ENCODE measurements around the gene CDYL. TPM values are rescaled to one million over a fixed set of nuclear protein-coding genes. Genes with fewer than 3 reads are reported as not detected.

CDYL gene
- total RNA-seq, 1 experiment from 2014 or later: 4.2 TPM

GRCh38 chr6:4888841-4889240, 112.6 kb downstream of the CDYL start:
- no peak overlapping the region for H3K4me2 ChIP-seq (ENCODE audit: low read depth, low read length, poor library complexity, severe bottlenecking)
- no peak overlapping the region for H3K9ac ChIP-seq (ENCODE audit: low read length)
- H3K27me3 ChIP-seq (ENCODE audit: low read length): no peaks in the 10 kb centered on the region
- H4K20me1 ChIP-seq (ENCODE audit: insufficient read depth, low read depth, low read length): peaks cover 8% of the 10 kb centered on the region; the same call in 1 of the 2 replicates
- H3K79me2 ChIP-seq (ENCODE audit: low read length): no peaks in the 10 kb centered on the region
- H3K9me3 ChIP-seq (ENCODE audit: low read length): no peaks in the 10 kb centered on the region
- H3K9me2 ChIP-seq (replicated peaks; ENCODE audit: insufficient read depth, low read length): no peaks in the 10 kb centered on the region
- H2AFZ ChIP-seq (ENCODE audit: low read length): no peak overlapping the region
- H3K4me3 ChIP-seq (ENCODE audit: low read length): no peak overlapping the region
- H3K36me3 ChIP-seq (ENCODE audit: insufficient read depth, low read length): no peaks in the 10 kb centered on the region
- no peak for DNase-seq
- H3K27ac ChIP-seq (ENCODE audit: low read length): no peak overlapping the region
- no peaks in the 10 kb centered on the region for H3K4me1 ChIP-seq (ENCODE audit: low read length)

GRCh38 chr6:4889701-4890100, 113.5 kb downstream of the CDYL start:
- no peaks in the 10 kb centered on the region for H3K36me3 ChIP-seq (ENCODE audit: insufficient read depth, low read length)
- no peaks in the 10 kb centered on the region for H3K9me2 ChIP-seq (replicated peaks; ENCODE audit: insufficient read depth, low read length)
- no peak overlapping the region for H3K27ac ChIP-seq (ENCODE audit: low read length)
- H3K4me1 ChIP-seq (ENCODE audit: low read length): no peaks in the 10 kb centered on the region
- peaks cover 8% of the 10 kb centered on the region; the same call in 1 of the 2 replicates for H4K20me1 ChIP-seq (ENCODE audit: insufficient read depth, low read depth, low read length)
- H3K9ac ChIP-seq (ENCODE audit: low read length): no peak overlapping the region
- no peaks in the 10 kb centered on the region for H3K79me2 ChIP-seq (ENCODE audit: low read length)
- H3K9me3 ChIP-seq (ENCODE audit: low read length): no peaks in the 10 kb centered on the region
- no peak overlapping the region for H3K4me2 ChIP-seq (ENCODE audit: low read depth, low read length, poor library complexity, severe bottlenecking)
- DNase-seq: no peak
- H2AFZ ChIP-seq (ENCODE audit: low read length): no peak overlapping the region
- no peaks in the 10 kb centered on the region for H3K27me3 ChIP-seq (ENCODE audit: low read length)
- H3K4me3 ChIP-seq (ENCODE audit: low read length): no peak overlapping the region

GRCh38 chr6:4890191-4890590, 114.0 kb downstream of the CDYL start:
- Histone ChIP-seq H3K79me2 (ENCODE audit: low read length) (no peaks in the 10 kb centered on the region), H2AFZ (ENCODE audit: low read length) (no peak overlapping the region), H3K9ac (ENCODE audit: low read length) (no peak overlapping the region), H3K4me1 (ENCODE audit: low read length) (no peaks in the 10 kb centered on the region), H3K27me3 (ENCODE audit: low read length) (no peaks in the 10 kb centered on the region), H4K20me1 (ENCODE audit: insufficient read depth, low read depth, low read length) (peaks cover 7% of the 10 kb centered on the region; the same call in 1 of the 2 replicates), H3K4me3 (ENCODE audit: low read length) (no peak overlapping the region), H3K9me3 (ENCODE audit: low read length) (no peaks in the 10 kb centered on the region), H3K36me3 (ENCODE audit: insufficient read depth, low read length) (no peaks in the 10 kb centered on the region), H3K4me2 (ENCODE audit: low read depth, low read length, poor library complexity, severe bottlenecking) (no peak overlapping the region), H3K27ac (ENCODE audit: low read length) (no peak overlapping the region), H3K9me2 (replicated peaks; ENCODE audit: insufficient read depth, low read length) (no peaks in the 10 kb centered on the region)
- no peak for DNase-seq

- Histone ChIP-seq H3K36me3 (ENCODE audit: insufficient read depth, low read length) (no peaks in the 10 kb centered on the region), H3K4me3 (ENCODE audit: low read length) (no peak overlapping the region), H3K4me1 (ENCODE audit: low read length) (no peaks in the 10 kb centered on the region), H3K9ac (ENCODE audit: low read length) (no peak overlapping the region), H3K9me2 (replicated peaks; ENCODE audit: insufficient read depth, low read length) (no peaks in the 10 kb centered on the region), H3K27ac (ENCODE audit: low read length) (no peak overlapping the region), H3K9me3 (ENCODE audit: low read length) (no peaks in the 10 kb centered on the region), H3K4me2 (ENCODE audit: low read depth, low read length, poor library complexity, severe bottlenecking) (no peak overlapping the region), H3K79me2 (ENCODE audit: low read length) (no peaks in the 10 kb centered on the region), H4K20me1 (ENCODE audit: insufficient read depth, low read depth, low read length) (0 out of 2 replicates have a peak, but pooled peaks cover 6% of the 10 kb centered on the region), H2AFZ (ENCODE audit: low read length) (no peak overlapping the region), H3K27me3 (ENCODE audit: low read length) (no peaks in the 10 kb centered on the region)
- DNase-seq: no peak
Measured at GRCh38 chr6:4890627-4891026, 114.4 kb downstream of the CDYL start.

GRCh38 chr6:4891141-4891540, 114.9 kb downstream of the CDYL start:
- no peaks in the 10 kb centered on the region for H3K9me2 ChIP-seq (replicated peaks; ENCODE audit: insufficient read depth, low read length)
- H4K20me1 ChIP-seq (ENCODE audit: insufficient read depth, low read depth, low read length): 0 out of 2 replicates have a peak, but pooled peaks cover 5% of the 10 kb centered on the region
- H3K9me3 ChIP-seq (ENCODE audit: low read length): no peaks in the 10 kb centered on the region
- no peaks in the 10 kb centered on the region for H3K27me3 ChIP-seq (ENCODE audit: low read length)
- H2AFZ ChIP-seq (ENCODE audit: low read length): no peak overlapping the region
- H3K36me3 ChIP-seq (ENCODE audit: insufficient read depth, low read length): no peaks in the 10 kb centered on the region
- H3K4me3 ChIP-seq (ENCODE audit: low read length): no peak overlapping the region
- H3K27ac ChIP-seq (ENCODE audit: low read length): no peak overlapping the region
- H3K4me2 ChIP-seq (ENCODE audit: low read depth, low read length, poor library complexity, severe bottlenecking): no peak overlapping the region
- no peaks in the 10 kb centered on the region for H3K79me2 ChIP-seq (ENCODE audit: low read length)
- no peak for DNase-seq
- no peak overlapping the region for H3K9ac ChIP-seq (ENCODE audit: low read length)
- H3K4me1 ChIP-seq (ENCODE audit: low read length): no peaks in the 10 kb centered on the region

- H3K4me1 ChIP-seq (ENCODE audit: low read length): no peaks in the 10 kb centered on the region
- H4K20me1 ChIP-seq (ENCODE audit: insufficient read depth, low read depth, low read length): no peaks in the 10 kb centered on the region
- no peak overlapping the region for H3K4me3 ChIP-seq (ENCODE audit: low read length)
- no peaks in the 10 kb centered on the region for H3K36me3 ChIP-seq (ENCODE audit: insufficient read depth, low read length)
- no peaks in the 10 kb centered on the region for H3K79me2 ChIP-seq (ENCODE audit: low read length)
- no peaks in the 10 kb centered on the region for H3K27me3 ChIP-seq (ENCODE audit: low read length)
- no peak overlapping the region for H3K9ac ChIP-seq (ENCODE audit: low read length)
- DNase-seq: no peak
- H2AFZ ChIP-seq (ENCODE audit: low read length): no peak overlapping the region
- H3K9me2 ChIP-seq (replicated peaks; ENCODE audit: insufficient read depth, low read length): no peaks in the 10 kb centered on the region
- H3K9me3 ChIP-seq (ENCODE audit: low read length): no peaks in the 10 kb centered on the region
- H3K4me2 ChIP-seq (ENCODE audit: low read depth, low read length, poor library complexity, severe bottlenecking): no peak overlapping the region
- H3K27ac ChIP-seq (ENCODE audit: low read length): no peak overlapping the region
Measured at GRCh38 chr6:4892785-4893485, 116.7 kb downstream of the CDYL start.

- Histone ChIP-seq H3K9ac (ENCODE audit: low read length) (no peak overlapping the region), H3K9me3 (ENCODE audit: low read length) (no peaks in the 10 kb centered on the region), H3K4me1 (ENCODE audit: low read length) (no peaks in the 10 kb centered on the region), H3K4me2 (ENCODE audit: low read depth, low read length, poor library complexity, severe bottlenecking) (no peak overlapping the region), H3K9me2 (replicated peaks; ENCODE audit: insufficient read depth, low read length) (no peaks in the 10 kb centered on the region), H3K27me3 (ENCODE audit: low read length) (no peaks in the 10 kb centered on the region), H2AFZ (ENCODE audit: low read length) (no peak overlapping the region), H3K79me2 (ENCODE audit: low read length) (no peaks in the 10 kb centered on the region), H3K27ac (ENCODE audit: low read length) (no peak overlapping the region), H4K20me1 (ENCODE audit: insufficient read depth, low read depth, low read length) (0 out of 2 replicates have a peak, but pooled peaks cover 4% of the 10 kb centered on the region), H3K36me3 (ENCODE audit: insufficient read depth, low read length) (no peaks in the 10 kb centered on the region), H3K4me3 (ENCODE audit: low read length) (no peak overlapping the region)
- no peak for DNase-seq
Measured at GRCh38 chr6:4894049-4894448, 117.8 kb downstream of the CDYL start.

GRCh38 chr6:4895971-4896370, 119.8 kb downstream of the CDYL start:
- Histone ChIP-seq H3K36me3 (ENCODE audit: insufficient read depth, low read length) (no peaks in the 10 kb centered on the region), H3K27me3 (ENCODE audit: low read length) (no peaks in the 10 kb centered on the region), H3K4me3 (ENCODE audit: low read length) (no peak overlapping the region), H3K9ac (ENCODE audit: low read length) (no peak overlapping the region), H3K27ac (ENCODE audit: low read length) (no peak overlapping the region), H3K4me1 (ENCODE audit: low read length) (no peaks in the 10 kb centered on the region), H4K20me1 (ENCODE audit: insufficient read depth, low read depth, low read length) (0 out of 2 replicates have a peak, but pooled peaks cover 4% of the 10 kb centered on the region), H3K9me3 (ENCODE audit: low read length) (no peaks in the 10 kb centered on the region), H3K4me2 (ENCODE audit: low read depth, low read length, poor library complexity, severe bottlenecking) (no peak overlapping the region), H2AFZ (ENCODE audit: low read length) (no peak overlapping the region), H3K79me2 (ENCODE audit: low read length) (no peaks in the 10 kb centered on the region), H3K9me2 (replicated peaks; ENCODE audit: insufficient read depth, low read length) (no peaks in the 10 kb centered on the region)
- no peak for DNase-seq
